Posterior cingulate gyrus (tissue), 11 donors: ENCODE measurements around the gene XPR1.
A peak's percentile ranks its signal among the peaks of the same experiment; 100 is the strongest.
"Not testable (repeated sequence)": the region's sequence is repeated elsewhere in the genome, so short reads cannot be mapped to it uniquely, and the experiment has no call there.

Source experiments
- DNase-seq, 10 donors: peaks; one replicate each; pipeline versions ENCODE4 v3.0.0 to v3.0.0-alpha.2; 2020 to 2021; ENCODE audit warnings: mixed read lengths in 3 of 10
- intact Hi-C: fragments of 100-400 bp; cut with DNase I; formaldehyde crosslinking; loops from one replicate; pipeline ENCODE4 v1.15.1; 2023

XPR1 gene

DNA sequence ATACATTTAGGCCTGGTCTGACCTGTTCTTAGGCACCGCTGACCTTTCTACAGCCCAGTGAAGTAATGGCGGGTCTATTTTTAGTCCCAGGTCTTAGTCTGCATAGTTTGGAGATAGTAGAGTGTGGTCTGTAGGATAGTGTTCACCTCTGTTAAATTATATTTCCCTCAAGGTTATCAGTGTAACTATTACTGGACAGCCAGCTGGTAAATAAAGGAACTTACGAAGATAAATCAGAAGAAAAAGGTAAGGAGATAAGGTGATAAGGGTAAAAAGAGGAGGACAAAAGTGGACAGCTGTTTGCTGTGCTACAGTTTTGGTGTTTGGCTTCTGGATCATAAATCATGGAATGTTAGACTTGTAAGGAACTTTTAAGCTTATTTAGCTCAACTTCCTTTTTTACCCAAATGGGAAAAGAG is 8.7 kb downstream of the XPR1 start:
- intact Hi-C loops = no loop called here
- DNase-seq = no peak

DNA sequence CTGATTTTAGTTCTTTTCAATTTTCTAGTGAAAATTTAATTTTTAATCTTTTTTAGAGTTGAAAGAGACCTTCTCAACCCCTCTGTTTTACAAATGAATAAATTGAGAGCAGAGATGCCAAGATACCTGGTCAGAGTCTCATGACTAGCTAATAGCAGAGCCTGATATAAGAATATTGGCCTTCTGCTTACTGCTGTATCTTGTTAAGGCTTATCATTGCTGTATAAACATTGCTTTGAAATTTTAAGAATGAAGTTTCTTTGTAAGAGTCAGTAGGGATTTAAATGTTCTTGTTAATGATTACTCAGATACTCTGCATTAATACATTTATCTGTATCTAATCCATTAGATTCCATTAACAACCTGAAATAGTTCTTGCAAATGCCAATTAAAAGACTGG is 9.8 kb downstream of the XPR1 start:
- no peak for DNase-seq
- intact Hi-C loops = no loop called here

DNA sequence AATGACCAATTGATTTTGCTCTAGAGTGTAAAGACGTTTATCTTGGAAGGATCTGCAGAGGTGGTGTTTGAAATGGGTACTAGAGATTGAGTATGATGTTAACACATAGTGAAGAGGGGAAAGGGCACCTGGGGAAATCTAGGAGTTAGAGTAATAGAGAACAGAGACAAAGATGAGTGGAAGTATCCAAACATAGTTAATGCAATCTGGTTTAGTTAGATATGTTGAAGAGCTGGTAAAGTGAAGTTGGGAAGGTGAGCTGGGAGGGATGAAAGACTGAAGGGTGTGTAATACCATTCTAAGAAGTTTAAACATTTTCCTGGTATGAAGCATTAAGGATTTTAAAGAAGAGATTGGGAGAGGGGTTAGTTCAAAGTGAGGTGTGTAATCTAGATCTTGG is 11.0 kb downstream of the XPR1 start:
- intact Hi-C loops = no loop called here
- no peak for DNase-seq

DNA sequence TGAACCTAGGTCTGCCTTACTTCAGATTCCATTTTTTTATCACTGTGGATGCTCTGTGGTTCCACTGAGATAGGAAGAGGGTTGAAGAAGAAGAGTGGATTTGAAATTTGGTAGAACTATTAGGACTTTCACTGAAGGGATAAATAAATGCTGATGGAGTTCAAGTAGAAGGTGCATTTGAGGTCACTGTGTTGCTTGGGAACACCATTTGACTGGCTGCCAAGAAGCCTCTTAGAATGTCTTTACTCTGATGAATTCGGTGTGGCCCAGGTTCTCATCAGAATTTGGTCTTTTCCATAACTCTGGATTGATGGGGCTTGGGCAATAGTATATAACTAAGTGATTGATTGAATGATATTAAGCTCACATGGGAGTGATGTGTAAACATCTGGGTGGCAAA is 11.9 kb downstream of the XPR1 start:
- intact Hi-C loops = no loop called here
- no peak for DNase-seq

DNA sequence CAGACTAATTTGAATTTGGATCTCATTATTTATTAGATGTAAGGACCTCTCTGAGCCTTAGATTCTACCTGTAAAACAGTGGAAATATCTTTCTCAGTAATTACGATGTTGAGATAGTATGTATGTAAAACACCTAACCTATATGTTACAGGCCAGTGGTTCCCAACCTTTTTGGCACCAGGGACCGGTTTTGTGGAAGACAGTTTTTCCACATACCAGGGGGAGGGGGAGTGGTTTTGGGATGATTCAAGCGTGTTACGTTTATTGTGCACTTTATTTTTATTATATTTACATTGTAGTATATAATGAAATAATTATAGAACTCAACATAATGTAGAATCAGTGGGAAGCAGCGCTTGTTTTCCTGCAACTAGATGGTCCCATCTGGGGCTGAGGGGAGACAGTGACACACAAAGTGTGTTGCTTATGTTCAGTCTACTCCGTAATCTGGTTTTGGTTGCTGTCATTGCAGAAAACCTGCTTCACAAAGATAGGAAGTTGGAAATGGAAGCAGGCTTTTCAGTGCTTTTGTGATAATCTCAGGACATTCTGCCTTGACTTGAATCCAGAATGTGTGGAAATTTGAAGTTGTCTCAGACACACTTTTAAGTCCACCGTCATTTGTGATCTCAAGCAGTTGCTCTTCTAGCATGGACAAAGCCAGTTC is 12.8 kb downstream of the XPR1 start:
- no peak for DNase-seq
- intact Hi-C loops = no loop called here

GRCh38 chr1:180645261-180645660 is 13.4 kb downstream of the XPR1 start:
- DNase-seq, intact Hi-C loops: not testable (repeated sequence)

- no peak for DNase-seq
- intact Hi-C loops = no loop called here
Measured at GRCh38 chr1:180646093-180646492, 14.3 kb downstream of the XPR1 start.

DNA sequence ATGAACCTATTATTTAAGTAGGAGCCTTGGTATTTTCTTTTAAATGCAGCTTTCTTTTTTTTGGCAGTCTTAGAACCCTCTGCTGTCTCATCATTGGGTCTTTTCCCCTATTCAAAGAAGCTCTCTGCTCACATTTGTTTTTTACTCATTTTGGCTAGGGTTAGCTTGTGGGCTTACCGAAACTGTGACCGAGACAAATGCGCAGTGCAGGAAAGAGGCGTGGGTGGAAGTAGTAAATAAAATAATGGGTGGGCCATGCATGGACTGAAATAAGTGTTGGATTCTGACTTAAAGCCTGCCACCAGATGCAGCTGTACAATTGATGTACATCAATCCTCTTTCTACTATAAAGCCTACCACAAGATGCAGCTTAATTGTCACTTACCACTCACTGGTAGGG is 14.7 kb downstream of the XPR1 start:
- DNase-seq = no peak
- intact Hi-C loops = no loop called here

GRCh38 chr1:180652792-180653191 is 21.0 kb downstream of the XPR1 start:
- intact Hi-C loops = no loop called here
- no peak for DNase-seq

- intact Hi-C loops = no loop called here
- no peak for DNase-seq
Measured at GRCh38 chr1:180662709-180663108, 30.9 kb downstream of the XPR1 start.

DNA sequence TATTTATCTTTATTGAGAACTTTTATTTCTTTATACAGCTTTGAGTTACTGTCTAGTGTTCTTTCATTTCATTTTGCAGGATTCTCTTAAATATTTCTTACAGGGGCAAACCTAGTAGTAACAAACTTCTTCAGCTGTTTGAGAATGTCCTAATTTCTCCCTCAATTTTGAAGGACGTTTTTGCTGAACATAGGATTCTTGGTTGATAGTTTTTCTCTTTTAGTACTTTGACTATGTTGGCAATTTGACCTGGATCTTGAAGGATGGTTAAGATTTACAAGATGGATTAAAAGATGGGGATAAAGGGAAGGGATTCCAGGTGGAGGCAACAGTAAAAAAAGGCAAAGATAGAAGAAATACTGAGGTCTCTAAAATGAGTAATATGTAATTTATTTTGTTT is 38.9 kb downstream of the XPR1 start:
- intact Hi-C loops = no loop called here
- DNase-seq = no peak

GRCh38 chr1:180672105-180672504 is 40.3 kb downstream of the XPR1 start:
- intact Hi-C loops = no loop called here
- no peak for DNase-seq

- DNase-seq = no peak
- intact Hi-C loops = no loop called here
Measured at GRCh38 chr1:180672505-180672904, 40.7 kb downstream of the XPR1 start.

DNA sequence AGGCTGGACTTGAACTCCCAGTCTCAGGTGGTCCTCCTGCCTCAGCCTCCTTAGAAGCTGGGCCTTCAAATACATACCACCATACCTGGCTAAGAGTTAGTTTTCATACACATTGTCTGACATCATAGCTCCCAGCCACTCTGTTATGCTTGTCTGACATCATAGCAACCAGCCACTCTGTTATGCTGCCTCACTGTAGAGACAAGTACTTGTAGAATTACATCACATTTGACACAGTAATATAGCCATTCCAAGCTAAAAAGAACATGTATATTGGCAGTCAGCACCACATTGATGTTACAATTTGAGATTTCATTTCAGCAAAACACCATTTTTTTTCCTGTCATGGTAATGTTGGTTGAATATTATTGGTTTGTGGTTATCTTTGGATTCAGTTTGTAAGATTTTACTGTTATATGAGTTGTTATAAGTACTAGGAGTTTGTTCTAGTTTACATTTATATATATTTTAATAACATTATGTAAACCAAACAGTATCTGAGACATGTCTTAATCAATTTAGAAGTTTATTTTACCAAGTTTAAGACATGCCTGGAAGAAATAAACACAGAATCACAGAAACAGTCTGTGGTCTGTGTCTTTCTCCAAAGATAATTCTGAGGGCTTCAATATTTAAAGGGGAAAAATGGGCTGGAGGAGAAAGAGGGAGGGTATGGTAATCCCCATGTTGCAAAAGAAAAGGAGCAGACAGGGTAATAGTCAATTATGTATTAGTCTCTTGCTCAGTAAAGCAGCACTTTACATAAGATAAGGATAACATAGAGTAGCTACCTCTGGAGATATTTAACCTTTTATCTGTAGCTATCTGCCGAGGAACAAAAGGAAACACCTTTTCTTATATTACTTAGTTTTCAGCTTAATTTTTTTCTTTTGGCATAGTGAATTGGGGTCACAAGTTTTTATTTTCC is 43.0 kb downstream of the XPR1 start:
- intact Hi-C loops = no loop called here

DNA sequence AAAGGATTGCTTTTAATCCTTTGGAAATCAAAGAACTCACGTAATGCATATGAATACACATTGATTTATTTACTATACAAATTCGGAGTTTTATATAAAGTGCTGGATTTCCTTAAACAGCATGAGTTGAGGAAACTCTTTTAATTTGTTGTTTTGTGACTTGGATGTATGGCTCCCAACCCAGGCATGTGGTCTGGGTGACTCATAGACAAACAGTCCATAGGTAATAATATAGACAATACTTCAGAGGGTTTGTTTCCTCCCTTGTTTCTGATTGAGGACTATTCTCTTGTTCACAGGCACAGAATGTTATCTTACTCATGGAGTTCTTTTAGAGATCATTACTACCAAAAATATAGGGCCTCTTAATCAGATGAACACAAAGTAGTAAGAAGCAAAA is 43.8 kb downstream of the XPR1 start:
- intact Hi-C loops = no loop called here
- DNase-seq = no peak

More for the DNA sequence above, 43.0 kb downstream of the XPR1 start:
- DNase-seq = no peak

- DNase-seq = no peak
- intact Hi-C loops = no loop called here
Measured at GRCh38 chr1:180680558-180681144, 48.8 kb downstream of the XPR1 start.

GRCh38 chr1:180683117-180683516 is 51.3 kb downstream of the XPR1 start:
- intact Hi-C loops, DNase-seq: not testable (repeated sequence)

- no peak for DNase-seq
- intact Hi-C loops = no loop called here
Measured at GRCh38 chr1:180691322-180691913, 59.6 kb downstream of the XPR1 start.

- DNase-seq = no peak
- intact Hi-C loops = no loop called here
Measured at GRCh38 chr1:180693564-180694244, 61.9 kb downstream of the XPR1 start.

DNA sequence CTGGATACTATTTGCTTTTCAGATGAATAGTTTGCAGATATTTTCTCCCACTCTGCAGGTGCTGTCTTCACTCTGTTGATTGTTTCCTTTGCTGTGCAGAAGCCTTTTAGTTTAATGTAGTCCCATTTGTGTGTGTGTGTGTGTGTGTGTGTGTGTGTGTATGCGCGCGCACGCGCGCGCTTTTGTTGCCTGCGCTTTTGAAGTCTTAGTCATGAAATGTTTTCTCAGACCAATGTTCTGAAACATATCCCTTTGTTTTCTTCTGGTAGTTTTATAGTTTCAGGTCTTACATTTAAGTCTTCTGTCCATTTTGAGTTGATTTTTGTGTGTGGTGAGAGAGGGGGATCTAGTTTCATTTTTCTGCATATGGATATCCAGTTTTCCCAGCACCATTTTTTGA is 63.5 kb downstream of the XPR1 start:
- intact Hi-C loops = no loop called here
- DNase-seq = peak in 1 of 10 donors; percentile 56

GRCh38 chr1:180696361-180696760 is 64.5 kb downstream of the XPR1 start:
- intact Hi-C loops = no loop called here
- no peak for DNase-seq
